HepG2 (cell line): ENCODE measurements around the gene TIAM2. TPM values are rescaled to one million over a fixed set of nuclear protein-coding genes. Genes with fewer than 3 reads are reported as not detected.

Experiments
- ATAC-seq: fragments of 200-7000 bp; cut with Tn5 transposase; 3 replicates; pipeline ENCODE4 v1.9.1; 2020; ENCODE audit warnings: mild to moderate bottlenecking, moderate library complexity
- BruUV-seq: library from RNA; stranded (reverse); fragments of 400-500 nt; replicated peaks from 2 replicates; lab custom pipeline; 2021; lab: Mats Ljungman, UMichigan
- CTCF ChIA-PET: fragments of 300-600 bp; formaldehyde crosslinking; extraction: SDS; loops from one replicate; lab custom pipeline; 2021; ENCODE audit warnings: low total read pairs, inconsistent platforms, low intra/inter-chr PET ratio; lab: Yijun Ruan, JAX
- POLR2A ChIA-PET: fragments of 350-600 bp; sonication (Branson Sonifier 250); formaldehyde crosslinking; loops from one replicate; lab custom pipeline; 2020; ENCODE audit warnings: antibody characterized with exemption, inconsistent platforms; lab: Yijun Ruan, JAX
- DNase-seq: peaks from one replicate; pipeline ENCODE4 v3.0.0-alpha.2; 2015; ENCODE audit warnings: low spot score
- FAIRE-seq: peaks from 3 replicates; lab custom pipeline; 2011; peaks lifted over from hg19 to GRCh38; lab: Jason Lieb, UNC
- H2AFZ ChIP-seq: one replicate; pipeline ENCODE4 v1.6.1; 2011; ENCODE audit warnings: low read length, inconsistent platforms
- H3K27ac ChIP-seq: fragments of 300-600 bp; 3 replicates; pipeline ENCODE4 v1.8.0; 2011; ENCODE audit warnings: mixed run types, mild to moderate bottlenecking, mixed read lengths, low read length, inconsistent platforms; ENCODE audit not compliant: insufficient read depth; ENCODE audit errors: extremely low read length
- H3K27me3 ChIP-seq, 2 experiments: fragments of 200-600 bp in 1 of 2; 2 replicates in 1 of 2; 3 replicates in 1 of 2; pipeline versions ENCODE4 v1.6.0 to v1.8.0; 2011; ENCODE audit warnings: low read length in 2 of 2, mild to moderate bottlenecking in 2 of 2, moderate library complexity in 2 of 2, inconsistent platforms in 1 of 2; ENCODE audit not compliant: insufficient read depth in 2 of 2, control insufficient read depth in 1 of 2
- H3K36me3 ChIP-seq, 2 experiments: fragments of 200-600 bp in 1 of 2; replicated peaks in 1 of 2; 2 replicates in 1 of 2; 3 replicates in 1 of 2; pipeline versions ENCODE4 v1.5.1 to v1.8.0; 2011; ENCODE audit warnings: low read length in 2 of 2, inconsistent platforms in 1 of 2; ENCODE audit not compliant: insufficient read depth in 2 of 2, control insufficient read depth in 1 of 2
- H3K4me1 ChIP-seq: 2 replicates; pipeline ENCODE4 v1.5.1; 2012; ENCODE audit warnings: low read length, inconsistent platforms; ENCODE audit not compliant: insufficient read depth
- H3K4me2 ChIP-seq: 2 replicates; pipeline ENCODE4 v1.6.0; 2011; ENCODE audit warnings: low read depth, low read length, inconsistent platforms
- H3K4me3 ChIP-seq, 3 experiments: fragments of 200-600 bp in 1 of 3; sonication (generic), shearing (Covaris generic) in 1 of 3; replicated peaks in 1 of 3; 2 replicates each; pipeline ENCODE4 v1.5.1; 2011 to 2016; ENCODE audit warnings: low read length in 3 of 3, inconsistent platforms in 2 of 3, low read depth in 2 of 3, mild to moderate bottlenecking in 2 of 3, control low read depth in 1 of 3, mixed read lengths in 1 of 3; ENCODE audit not compliant: insufficient read depth in 1 of 3
- H3K79me2 ChIP-seq: one replicate; pipeline ENCODE4 v1.6.1; 2011; ENCODE audit warnings: low read length, inconsistent platforms; ENCODE audit not compliant: insufficient read depth
- H3K9ac ChIP-seq: 2 replicates; pipeline ENCODE4 v1.6.0; 2011; ENCODE audit warnings: mild to moderate bottlenecking, low read depth, low read length, inconsistent platforms; ENCODE audit not compliant: insufficient read depth
- H3K9me3 ChIP-seq: 2 replicates; pipeline ENCODE4 v1.5.1; 2012; ENCODE audit warnings: mild to moderate bottlenecking, low read length
- H4K20me1 ChIP-seq: 2 replicates; pipeline ENCODE4 v1.6.0; 2011; ENCODE audit warnings: inconsistent platforms, mild to moderate bottlenecking, low read length, moderate library complexity; ENCODE audit not compliant: insufficient read depth
- ATF2 ChIP-seq: sonication (generic); formaldehyde crosslinking; IDR thresholded peaks from 2 replicates; pipeline ENCODE4 v1.4.0; 2020; ENCODE audit warnings: missing genetic modification reagents
- CENPBD1 ChIP-seq: sonication (generic); formaldehyde crosslinking; IDR thresholded peaks from 2 replicates; pipeline ENCODE4 v1.8.0; 2022; ENCODE audit warnings: missing genetic modification reagents, low read depth, mild to moderate bottlenecking, borderline replicate concordance
- HOXA3 ChIP-seq: sonication (generic); formaldehyde crosslinking; IDR thresholded peaks from 2 replicates; pipeline ENCODE4 v1.5.0; 2020; ENCODE audit warnings: missing genetic modification reagents
- MTF2 ChIP-seq: sonication (generic); formaldehyde crosslinking; IDR thresholded peaks from 2 replicates; pipeline ENCODE4 v1.5.0; 2020; ENCODE audit warnings: missing genetic modification reagents, borderline replicate concordance
- ZIK1 ChIP-seq: sonication (generic); formaldehyde crosslinking; IDR thresholded peaks from 2 replicates; pipeline ENCODE4 v1.5.0; 2020; ENCODE audit warnings: mild to moderate bottlenecking, low read depth, missing genetic modification reagents, borderline replicate concordance
- ZNF143 ChIP-seq: sonication (generic); formaldehyde crosslinking; IDR thresholded peaks from 2 replicates; pipeline ENCODE4 v1.4.0; 2020; ENCODE audit warnings: missing genetic modification reagents
- ZNF609 ChIP-seq: sonication (generic); formaldehyde crosslinking; IDR thresholded peaks from 2 replicates; pipeline ENCODE4 v1.4.0; 2020; ENCODE audit warnings: mild to moderate bottlenecking, missing genetic modification reagents, borderline replicate concordance
- ZNF780A ChIP-seq: sonication (generic); formaldehyde crosslinking; IDR thresholded peaks from 2 replicates; pipeline ENCODE4 v1.8.0; 2022; ENCODE audit warnings: mild to moderate bottlenecking, missing genetic modification reagents, moderate library complexity
- ZNF782 ChIP-seq: sonication (generic); formaldehyde crosslinking; IDR thresholded peaks from 2 replicates; pipeline ENCODE4 v1.4.0; 2020; ENCODE audit warnings: missing genetic modification reagents, mild to moderate bottlenecking, borderline replicate concordance
- ZNF816 ChIP-seq: sonication (generic); formaldehyde crosslinking; IDR thresholded peaks from 2 replicates; pipeline ENCODE4 v1.8.0; 2022; ENCODE audit warnings: missing genetic modification reagents, mild to moderate bottlenecking, borderline replicate concordance
- WGBS: methylation state at CpG from one replicate; pipeline ENCODE4 v1.1.6; 2017; ENCODE audit warnings: low lambda C conversion rate; 5-methylcytosine and 5-hydroxymethylcytosine counted together
- in situ Hi-C: cut with HindIII; loops from 2 replicates; pipeline ENCODE4 v1.10.0; 2017; ENCODE audit warnings: low pct_unique_long_range_greater_than_20kb; ENCODE audit not compliant: extremely low pct_ligation_motif_present
- intact Hi-C: fragments of 100-400 bp; cut with micrococcal nuclease; formaldehyde crosslinking; loops from one replicate; pipeline ENCODE4 v1.10.0; 2022; ENCODE audit not compliant: unreplicated experiment
- polyA plus RNA-seq, 8 experiments: library from polyadenylated mRNA; depleted of rRNA in 3 of 8; stranded (reverse) in 7 of 8; unstranded in 1 of 8; fragments of >200 nt; fragmentation: Illumina TruSeq in 4 of 8; extraction: Trizol in 4 of 8; gene quantifications; 2 replicates each; pipeline versions ENCODE4 v1.2.1 to v1.2.3, GENCODE V29; 2011 to 2016; ENCODE audit warnings: low read depth in 4 of 8, missing spikeins in 1 of 8, mixed read lengths in 1 of 8; ENCODE audit not compliant: insufficient read depth in 1 of 8
- total RNA-seq, 5 experiments: library from RNA; depleted of rRNA; stranded (reverse); fragments of >200 nt; fragmentation: Illumina TruSeq; extraction: Trizol; gene quantifications; 2 replicates each; pipeline ENCODE4 v1.2.3, GENCODE V29; 2016; ENCODE audit warnings: low read depth in 1 of 5
- TF ChIP-seq, protein P1 (sequence below): sonication (generic); formaldehyde crosslinking; IDR thresholded peaks from 2 replicates; pipeline ENCODE4 v1.8.1; 2022; ENCODE audit warnings: mild to moderate bottlenecking, missing genetic modification reagents

Gene TIAM2
- total and polyA plus RNA-seq, 2 of the 13 experiments (the other 11 are each of a cell fraction or from before 2014, with no cell fraction given): 4.1 to 4.5 TPM

DNA sequence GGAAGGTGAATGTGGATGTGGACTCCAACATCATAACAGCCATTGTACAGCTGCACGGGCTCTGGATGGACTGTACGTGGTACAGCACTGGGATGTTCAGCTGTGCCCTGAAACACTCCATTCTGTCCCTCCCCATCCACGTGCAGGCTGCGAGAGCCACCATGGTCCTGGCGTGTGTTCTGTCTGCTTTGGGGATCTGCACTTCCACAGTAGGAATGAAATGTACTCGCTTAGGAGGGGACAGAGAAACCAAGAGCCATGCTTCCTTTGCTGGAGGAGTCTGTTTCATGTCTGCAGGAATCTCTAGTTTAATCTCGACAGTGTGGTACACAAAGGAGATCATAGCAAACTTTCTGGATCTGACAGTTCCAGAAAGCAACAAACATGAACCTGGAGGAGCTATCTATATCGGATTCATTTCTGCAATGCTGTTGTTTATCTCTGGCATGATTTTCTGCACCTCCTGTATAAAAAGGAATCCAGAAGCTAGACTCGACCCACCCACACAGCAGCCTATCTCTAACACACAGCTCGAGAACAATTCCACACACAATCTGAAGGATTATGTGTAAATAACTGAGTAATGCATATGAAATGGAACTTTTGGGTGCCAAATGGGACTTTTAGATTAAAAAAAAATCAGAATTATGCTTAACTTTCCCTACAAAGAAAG is 280.8 kb downstream of the TIAM2 start:
- FAIRE-seq (no peak), ATAC-seq (no peak), DNase-seq (no peak)
- no peak overlapping the region for H3K27ac ChIP-seq
- H4K20me1 ChIP-seq: no peaks in the 10 kb centered on the region
- in situ Hi-C loops: no loop called here
- H3K4me1 ChIP-seq: no peaks in the 10 kb centered on the region
- WGBS: 98% methylated on average over 10 of the region's 10 CpGs
- peaks cover 41 to 88% of the 10 kb centered on the region in 2 experiments for H3K36me3 ChIP-seq
- H3K4me3 ChIP-seq: no peak overlapping the region
- ChIA-PET CTCF (no interaction called here), POLR2A (no interaction called here)
- no peak overlapping the region for H3K4me2 ChIP-seq
- H3K9ac ChIP-seq: no peak overlapping the region
- no peak overlapping the region for H2AFZ ChIP-seq
- H3K79me2 ChIP-seq: peaks cover 5% of the 10 kb centered on the region
- H3K9me3 ChIP-seq: no peaks in the 10 kb centered on the region
- intact Hi-C loops: no loop called here
- BruUV-seq: no TSS peak
- no peaks in the 10 kb centered on the region for H3K27me3 ChIP-seq
- TF ChIP-seq ZIK1 (no peak), ZNF780A (CRISPR knock-in tag) (no peak), ZNF816 (no peak), ATF2 (no peak), ZNF609 (no peak), MTF2 (CRISPR knock-in tag) (no peak), HOXA3 (CRISPR knock-in tag) (no peak), ZNF143 (no peak), CENPBD1 (CRISPR knock-in tag) (no peak), ZNF782 (no peak)
- TF ChIP-seq, protein P1, sequence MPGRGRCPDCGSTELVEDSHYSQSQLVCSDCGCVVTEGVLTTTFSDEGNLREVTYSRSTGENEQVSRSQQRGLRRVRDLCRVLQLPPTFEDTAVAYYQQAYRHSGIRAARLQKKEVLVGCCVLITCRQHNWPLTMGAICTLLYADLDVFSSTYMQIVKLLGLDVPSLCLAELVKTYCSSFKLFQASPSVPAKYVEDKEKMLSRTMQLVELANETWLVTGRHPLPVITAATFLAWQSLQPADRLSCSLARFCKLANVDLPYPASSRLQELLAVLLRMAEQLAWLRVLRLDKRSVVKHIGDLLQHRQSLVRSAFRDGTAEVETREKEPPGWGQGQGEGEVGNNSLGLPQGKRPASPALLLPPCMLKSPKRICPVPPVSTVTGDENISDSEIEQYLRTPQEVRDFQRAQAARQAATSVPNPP (CRISPR knock-in tag): no peak
